A549 (cell line): ENCODE data around the gene CARD10. TPM values are rescaled to one million over a fixed set of nuclear protein-coding genes. Genes with fewer than 3 reads are reported as not detected.

Experiments
- ATAC-seq, 2 experiments: fragments of 200-7000 bp in 1 of 2; fragments of >200 bp in 1 of 2; cut with Nextera tagmentation in 1 of 2; cut with Tn5 transposase in 1 of 2; 3 replicates each; pipeline versions ENCODE4 v1.8.0 to v1.9.1; 2018 to 2020; ENCODE audit warnings: mild to moderate bottlenecking in 1 of 2, moderate library complexity in 1 of 2
- CTCF ChIA-PET: fragments of 300-600 bp; sonication (Branson Sonifier 250); formaldehyde crosslinking; extraction: SDS; loops from one replicate; lab custom pipeline; 2021; ENCODE audit warnings: antibody characterized with exemption, inconsistent platforms; lab: Yijun Ruan, JAX
- POLR2A ChIA-PET: fragments of 350-600 bp; formaldehyde crosslinking; extraction: SDS; loops from one replicate; lab custom pipeline; 2021; ENCODE audit warnings: antibody characterized with exemption, inconsistent platforms; lab: Yijun Ruan, JAX
- DNase-seq, 2 experiments: peaks; one replicate each; pipeline versions ENCODE4 v3.0.0 to v3.0.0-alpha.2; 2011 to 2016; ENCODE audit warnings: low read depth in 1 of 2, low spot score in 1 of 2
- FAIRE-seq: peaks from 2 replicates; lab custom pipeline; 2011; peaks lifted over from hg19 to GRCh38; lab: Jason Lieb, UNC
- H3K27ac ChIP-seq, 2 experiments: fragments of >200 bp; sonication (Bioruptor Twin); formaldehyde crosslinking; 3 replicates each; pipeline ENCODE4 v1.5.1; 2016 to 2017
- H3K4me1 ChIP-seq: fragments of >200 bp; sonication (Bioruptor Twin); formaldehyde crosslinking; 3 replicates; pipeline ENCODE4 v1.6.1; 2016
- H3K4me2 ChIP-seq: fragments of >200 bp; sonication (Bioruptor Twin); formaldehyde crosslinking; 3 replicates; pipeline ENCODE4 v1.6.1; 2016
- H3K4me3 ChIP-seq: fragments of >200 bp; sonication (Bioruptor Twin); formaldehyde crosslinking; 3 replicates; pipeline ENCODE4 v1.5.1; 2016
- H3K9me3 ChIP-seq: fragments of >200 bp; sonication (Bioruptor Twin); formaldehyde crosslinking; 3 replicates; pipeline ENCODE4 v1.6.1; 2016
- CBX2 ChIP-seq: fragments of 200-600 bp; sonication (generic); IDR thresholded peaks from 2 replicates; pipeline ENCODE4 v1.6.1; 2016; ENCODE audit warnings: low read depth, mild to moderate bottlenecking, borderline replicate concordance
- CBX8 ChIP-seq: fragments of 200-600 bp; sonication (generic); IDR thresholded peaks from 2 replicates; pipeline ENCODE4 v1.6.1; 2016
- EHMT2 ChIP-seq: fragments of 200-600 bp; sonication (generic); IDR thresholded peaks from 2 replicates; pipeline ENCODE4 v1.6.1; 2016; ENCODE audit warnings: antibody characterized with exemption, low read depth, mild to moderate bottlenecking, moderate library complexity
- GATA3 ChIP-seq: IDR thresholded peaks from 2 replicates; pipeline ENCODE4 v1.6.1; 2012; ENCODE audit warnings: borderline replicate concordance
- HDAC2 ChIP-seq: fragments of 200-600 bp; sonication (generic); IDR thresholded peaks from 2 replicates; pipeline ENCODE4 v1.6.1; 2016
- HMGXB4 ChIP-seq: fragments of 250-450 bp; sonication (Bioruptor Pico); IDR thresholded peaks from 2 replicates; pipeline ENCODE4 v1.5.0; 2021; ENCODE audit warnings: mild to moderate bottlenecking, moderate library complexity, borderline replicate concordance
- KDM5A ChIP-seq: fragments of 200-600 bp; sonication (generic); IDR thresholded peaks from 2 replicates; pipeline ENCODE4 v1.6.1; 2016; ENCODE audit warnings: antibody characterized with exemption, mild to moderate bottlenecking
- MAFK ChIP-seq: fragments of 450-650 bp; IDR thresholded peaks from 2 replicates; pipeline ENCODE4 v1.6.1; 2014; ENCODE audit not compliant: partially characterized antibody
- MYC ChIP-seq: IDR thresholded peaks from 2 replicates; pipeline ENCODE4 v1.6.1; 2012; ENCODE audit warnings: mild to moderate bottlenecking, inconsistent platforms, low read length, improper control_type of control experiment, borderline replicate concordance
- RAD21 ChIP-seq, 2 experiments: fragments of >200 bp in 1 of 2; sonication (Bioruptor Twin) in 1 of 2; formaldehyde crosslinking in 1 of 2; IDR thresholded peaks in 1 of 2; conservative IDR thresholded peaks in 1 of 2; 2 replicates in 1 of 2; 3 replicates in 1 of 2; pipeline ENCODE4 v1.6.1; 2012 to 2018; ENCODE audit warnings: inconsistent platforms in 1 of 2
- RARB ChIP-seq: fragments of 250-450 bp; sonication (Bioruptor Pico); IDR thresholded peaks from 2 replicates; pipeline ENCODE4 v1.8.0; 2021; ENCODE audit warnings: mild to moderate bottlenecking, moderate library complexity
- REST ChIP-seq: fragments of 200-600 bp; sonication (generic); IDR thresholded peaks from 2 replicates; pipeline ENCODE4 v1.6.1; 2016; ENCODE audit warnings: antibody characterized with exemption, mild to moderate bottlenecking, moderate library complexity
- SMC3 ChIP-seq: fragments of >200 bp; sonication (Bioruptor Twin); formaldehyde crosslinking; IDR thresholded peaks from 3 replicates; pipeline ENCODE4 v1.6.1; 2018; ENCODE audit warnings: inconsistent platforms
- WGBS: methylation state at CpG from one replicate; pipeline ENCODE4 v1.1.6; 2017; ENCODE audit errors: missing lambda C conversion rate; 5-methylcytosine and 5-hydroxymethylcytosine counted together
- polyA plus RNA-seq, 4 experiments: library from polyadenylated mRNA; depleted of rRNA in 3 of 4; stranded (reverse); fragments of >200 nt; fragmentation: RNase III in 1 of 4; extraction: RNeasy Plus Mini Kit Qiagen cat#74134 plus additional on column Dnase treatment in 1 of 4; gene quantifications; 2 replicates in 3 of 4; 3 replicates in 1 of 4; pipeline ENCODE4 v1.2.3, GENCODE V29; 2011 to 2017
- TF ChIP-seq, protein P1 (sequence below): fragments of >200 bp; sonication (Bioruptor Twin); formaldehyde crosslinking; IDR thresholded peaks from 3 replicates; pipeline ENCODE4 v1.5.1; 2016
- TF ChIP-seq, protein P2 (sequence below): fragments of 250-450 bp; sonication (Bioruptor Pico); IDR thresholded peaks from 2 replicates; pipeline ENCODE4 v1.5.0; 2020; ENCODE audit warnings: low read depth, mild to moderate bottlenecking, moderate library complexity

CARD10 gene
- polyA plus RNA-seq, 2 of the 4 experiments (the other 2 are of a cell fraction): 8.3 to 15.3 TPM

GRCh38 chr22:37462983-37463382, 56.2 kb downstream of the CARD10 start:
- WGBS: 0% methylated on average over 5 of the region's 5 CpGs
- POLR2A ChIA-PET: no interaction called here

DNA sequence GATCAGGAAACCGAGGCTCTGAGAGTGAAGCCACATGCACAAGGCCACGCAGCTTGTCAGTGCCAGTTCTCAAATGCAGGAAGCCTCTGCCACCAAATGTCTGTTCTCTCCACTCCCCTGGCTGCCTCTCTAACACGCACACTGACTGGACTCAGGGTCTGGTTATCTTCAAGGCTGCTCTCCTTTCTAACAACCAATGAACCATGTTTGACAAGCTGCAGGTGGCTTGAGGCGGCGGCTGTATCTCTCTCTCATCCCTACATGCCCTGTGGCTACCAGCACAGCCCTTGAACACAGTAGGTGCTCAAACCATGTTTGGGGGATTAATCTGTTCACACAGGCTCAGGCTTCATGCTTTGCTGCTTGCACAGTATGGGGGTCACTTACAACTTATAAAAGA, 56.8 kb downstream of the CARD10 start:
- no peak; a peak in 2 of 6 replicates for ATAC-seq
- no peak for FAIRE-seq
- no peak overlapping the region for H3K27ac ChIP-seq
- no peak overlapping the region for H3K4me2 ChIP-seq
- no peaks in the 10 kb centered on the region for H3K9me3 ChIP-seq
- POLR2A ChIA-PET: no interaction called here
- H3K4me1 ChIP-seq: peaks cover 2% of the 10 kb centered on the region; the same call in 2 of the 3 replicates
- no peak overlapping the region for H3K4me3 ChIP-seq
- CTCF ChIA-PET: interaction anchor here (0.6 to 3.6 kb wide), 8 partner anchors 10 to 679 kb away, joined by 3 to 13 read pairs (median 3); no protein-coding TSS in a partner anchor
- WGBS: 57% methylated on average over 5 of the region's 5 CpGs
- DNase-seq: no peak
- TF ChIP-seq RARB (CRISPR knock-in tag) (no peak), CBX2 (no peak), REST (no peak), HDAC2 (no peak), MAFK (no peak), MYC (no peak), KDM5A (no peak), CBX8 (no peak), RAD21 (conservative IDR thresholded peaks at IDR 0.05 in 1 of 2, IDR thresholded peaks at IDR 0.05 in 1 of 2) (no peak)
- TF ChIP-seq, protein P1, sequence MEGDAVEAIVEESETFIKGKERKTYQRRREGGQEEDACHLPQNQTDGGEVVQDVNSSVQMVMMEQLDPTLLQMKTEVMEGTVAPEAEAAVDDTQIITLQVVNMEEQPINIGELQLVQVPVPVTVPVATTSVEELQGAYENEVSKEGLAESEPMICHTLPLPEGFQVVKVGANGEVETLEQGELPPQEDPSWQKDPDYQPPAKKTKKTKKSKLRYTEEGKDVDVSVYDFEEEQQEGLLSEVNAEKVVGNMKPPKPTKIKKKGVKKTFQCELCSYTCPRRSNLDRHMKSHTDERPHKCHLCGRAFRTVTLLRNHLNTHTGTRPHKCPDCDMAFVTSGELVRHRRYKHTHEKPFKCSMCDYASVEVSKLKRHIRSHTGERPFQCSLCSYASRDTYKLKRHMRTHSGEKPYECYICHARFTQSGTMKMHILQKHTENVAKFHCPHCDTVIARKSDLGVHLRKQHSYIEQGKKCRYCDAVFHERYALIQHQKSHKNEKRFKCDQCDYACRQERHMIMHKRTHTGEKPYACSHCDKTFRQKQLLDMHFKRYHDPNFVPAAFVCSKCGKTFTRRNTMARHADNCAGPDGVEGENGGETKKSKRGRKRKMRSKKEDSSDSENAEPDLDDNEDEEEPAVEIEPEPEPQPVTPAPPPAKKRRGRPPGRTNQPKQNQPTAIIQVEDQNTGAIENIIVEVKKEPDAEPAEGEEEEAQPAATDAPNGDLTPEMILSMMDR: no peak
- TF ChIP-seq, protein P2, sequence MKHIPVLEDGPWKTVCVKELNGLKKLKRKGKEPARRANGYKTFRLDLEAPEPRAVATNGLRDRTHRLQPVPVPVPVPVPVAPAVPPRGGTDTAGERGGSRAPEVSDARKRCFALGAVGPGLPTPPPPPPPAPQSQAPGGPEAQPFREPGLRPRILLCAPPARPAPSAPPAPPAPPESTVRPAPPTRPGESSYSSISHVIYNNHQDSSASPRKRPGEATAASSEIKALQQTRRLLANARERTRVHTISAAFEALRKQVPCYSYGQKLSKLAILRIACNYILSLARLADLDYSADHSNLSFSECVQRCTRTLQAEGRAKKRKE (CRISPR knock-in tag): no peak

More at GRCh38 chr22:37462983-37463382, 56.2 kb downstream of the CARD10 start:
- H3K4me3 ChIP-seq: no peak overlapping the region
- DNase-seq: no peak
- TF ChIP-seq GATA3 (no peak), HMGXB4 (CRISPR knock-in tag) (no peak), EHMT2 (peak; percentile 59; the same call in 1 of the 2 replicates), REST (peak; percentile 91), SMC3 (no peak)
- TF ChIP-seq, protein P2 (CRISPR knock-in tag): no peak
- TF ChIP-seq, all 56 proteins: peak for 2
- peak; percentile 61 to 65; a peak in 2 of 6 replicates for ATAC-seq
- Histone ChIP-seq H3K27ac (no peak overlapping the region), H3K4me1 (no peaks in the 10 kb centered on the region), H3K9me3 (no peaks in the 10 kb centered on the region), H3K4me2 (no peak overlapping the region)
- CTCF ChIA-PET: interaction anchor here (1.0 to 3.6 kb wide), 6 partner anchors 9 to 202 kb away, joined by 3 to 13 read pairs (median 3); no protein-coding TSS in a partner anchor
- no peak for FAIRE-seq
